ENCODE results near the gene AJM1. TPM values are rescaled to one million over a fixed set of nuclear protein-coding genes. Genes with fewer than 3 reads are reported as not detected.
"Not testable (repeated sequence)": the region's sequence is repeated elsewhere in the genome, so short reads cannot be mapped to it uniquely, and the experiment has no call there.

The AJM1 gene
- total RNA-seq, 2 donors from 2014 or later: 1.4 to 3.5 TPM

DNA sequence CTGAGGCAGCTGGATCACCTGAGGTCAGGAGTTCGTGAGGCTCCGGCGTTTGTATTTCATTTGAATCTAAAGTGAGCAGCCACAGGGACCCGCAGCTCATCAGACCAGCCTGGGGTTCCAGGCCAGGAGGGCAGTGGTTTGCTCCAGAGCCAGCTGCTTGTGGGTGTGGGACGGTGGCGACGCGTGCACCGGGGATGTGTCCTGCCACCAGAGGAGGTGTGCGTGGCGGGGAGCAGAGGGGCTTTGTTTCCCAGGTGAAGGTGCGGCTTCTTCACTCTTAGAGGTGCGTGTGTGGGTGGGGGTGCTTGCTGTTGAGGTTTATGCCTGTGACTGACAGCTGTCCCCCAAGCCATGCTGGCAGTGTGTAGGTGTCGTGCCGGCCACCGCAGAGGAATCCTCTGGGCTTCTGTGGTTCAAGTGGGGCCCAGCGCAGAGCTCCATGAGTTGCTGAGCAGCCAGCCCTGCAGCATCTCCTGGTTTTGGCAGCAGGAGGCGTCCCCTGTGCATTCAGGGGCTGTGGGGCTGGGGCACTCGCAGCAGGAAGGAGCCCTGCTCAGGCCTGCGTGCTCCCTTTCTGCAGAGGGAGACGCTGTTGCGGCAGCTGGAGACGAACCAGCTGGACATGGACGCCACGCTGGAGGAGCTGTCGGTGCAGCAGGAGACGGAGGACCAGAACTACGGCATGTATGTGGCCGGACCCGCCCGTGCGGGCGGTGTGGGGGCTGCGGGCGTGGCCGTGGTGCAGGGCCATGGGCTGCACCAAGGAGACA lies 6.9 kb upstream of the AJM1 start:
- Mint-ChIP-seq H3K4me3 (no peak overlapping the region), H3K36me3 (ENCODE audit: low read depth) (peaks cover 42% of the 10 kb centered on the region), H3K27me3 (ENCODE audit: insufficient read depth) (no peaks in the 10 kb centered on the region), H3K9me3 (no peaks in the 10 kb centered on the region), H3K4me1 (peaks cover 4% of the 10 kb centered on the region), H3K27ac (no peak overlapping the region)
- H3K27me3 ChIP-seq (ENCODE audit: control insufficient read depth, insufficient read depth, low read length, poor library complexity, severe bottlenecking): no peaks in the 10 kb centered on the region
- no peak overlapping the region for H3K4me3 ChIP-seq (ENCODE audit: low read length)
- no peak overlapping the region for H3K27ac ChIP-seq (ENCODE audit: low read depth, low read length)
- H3K4me1 ChIP-seq (ENCODE audit: control insufficient read depth, insufficient read depth, low read length): peaks cover 4% of the 10 kb centered on the region
- H3K9me3 ChIP-seq (ENCODE audit: control insufficient read depth, low read length): no peaks in the 10 kb centered on the region
- H3K36me3 ChIP-seq (ENCODE audit: control insufficient read depth, insufficient read depth, low read length): peaks cover 28% of the 10 kb centered on the region
- 96 to 98% methylated on average over 29 to 36 of the region's 36 CpGs for WGBS, 2 experiments (ENCODE audit: insufficient coverage in 1 of 2, insufficient read length in 1 of 2)
- TF ChIP-seq, protein P1, sequence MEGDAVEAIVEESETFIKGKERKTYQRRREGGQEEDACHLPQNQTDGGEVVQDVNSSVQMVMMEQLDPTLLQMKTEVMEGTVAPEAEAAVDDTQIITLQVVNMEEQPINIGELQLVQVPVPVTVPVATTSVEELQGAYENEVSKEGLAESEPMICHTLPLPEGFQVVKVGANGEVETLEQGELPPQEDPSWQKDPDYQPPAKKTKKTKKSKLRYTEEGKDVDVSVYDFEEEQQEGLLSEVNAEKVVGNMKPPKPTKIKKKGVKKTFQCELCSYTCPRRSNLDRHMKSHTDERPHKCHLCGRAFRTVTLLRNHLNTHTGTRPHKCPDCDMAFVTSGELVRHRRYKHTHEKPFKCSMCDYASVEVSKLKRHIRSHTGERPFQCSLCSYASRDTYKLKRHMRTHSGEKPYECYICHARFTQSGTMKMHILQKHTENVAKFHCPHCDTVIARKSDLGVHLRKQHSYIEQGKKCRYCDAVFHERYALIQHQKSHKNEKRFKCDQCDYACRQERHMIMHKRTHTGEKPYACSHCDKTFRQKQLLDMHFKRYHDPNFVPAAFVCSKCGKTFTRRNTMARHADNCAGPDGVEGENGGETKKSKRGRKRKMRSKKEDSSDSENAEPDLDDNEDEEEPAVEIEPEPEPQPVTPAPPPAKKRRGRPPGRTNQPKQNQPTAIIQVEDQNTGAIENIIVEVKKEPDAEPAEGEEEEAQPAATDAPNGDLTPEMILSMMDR (conservative IDR thresholded peaks at IDR 0.05): no peak
- DNase-seq: no peak
- H3K9ac ChIP-seq (ENCODE audit: extremely low read depth, low read length, poor library complexity, severe bottlenecking): no peak overlapping the region

DNA sequence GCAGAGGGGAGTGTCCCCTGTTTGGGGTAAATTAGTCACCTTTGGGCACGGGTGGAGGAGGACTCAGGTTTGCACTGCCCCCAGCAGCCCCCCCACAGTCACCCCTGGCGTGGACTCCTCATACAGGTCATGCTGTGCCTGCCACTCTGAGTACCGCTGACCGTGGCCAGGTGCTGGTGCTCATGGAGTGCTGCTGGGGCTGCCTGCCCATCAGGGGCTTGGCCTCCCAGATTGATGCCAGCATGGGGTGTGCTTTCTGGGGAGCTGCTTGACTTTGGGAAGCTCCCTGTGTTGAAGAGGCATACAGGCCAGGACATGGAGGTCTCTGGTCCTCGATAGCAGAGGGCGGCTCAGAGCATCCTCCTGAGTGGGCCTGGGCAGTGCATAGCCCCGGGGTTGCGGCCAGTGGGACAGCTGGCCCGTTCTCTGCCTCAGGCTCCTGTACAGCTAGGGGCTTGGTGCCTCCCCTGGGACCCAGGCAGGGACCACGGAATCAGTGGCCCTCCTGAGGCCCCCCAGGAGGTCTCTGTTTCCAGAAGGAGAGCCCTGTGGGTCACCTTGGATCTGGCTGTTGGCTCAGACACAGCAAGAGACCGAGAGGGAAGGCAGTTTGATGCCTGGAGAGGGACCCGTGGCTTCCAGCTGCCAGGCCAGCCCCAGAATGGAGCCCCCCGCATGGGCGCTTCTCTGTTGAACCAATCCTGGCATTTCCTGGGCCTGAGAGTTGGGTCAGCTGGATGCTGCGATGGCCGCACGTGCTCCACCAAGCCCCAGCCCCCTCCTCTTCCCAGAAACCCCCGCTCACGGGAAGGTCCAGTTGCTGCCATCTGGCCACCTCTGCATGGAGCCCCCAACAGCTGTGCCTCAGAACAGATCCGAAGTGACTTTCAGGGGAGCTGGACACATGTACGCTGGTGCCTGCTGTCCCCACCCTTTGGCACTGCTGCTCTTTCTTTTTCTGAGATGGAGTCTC lies 6.1 kb upstream of the AJM1 start:
- Mint-ChIP-seq H3K9me3 (no peaks in the 10 kb centered on the region), H3K36me3 (ENCODE audit: low read depth) (peaks cover 34% of the 10 kb centered on the region), H3K4me1 (peaks cover 8% of the 10 kb centered on the region), H3K27me3 (ENCODE audit: insufficient read depth) (no peaks in the 10 kb centered on the region), H3K27ac (no peak overlapping the region), H3K4me3 (no peak overlapping the region)
- WGBS, 2 experiments (ENCODE audit: insufficient coverage in 1 of 2, insufficient read length in 1 of 2): 91 to 99% methylated on average over 12 to 21 of the region's 21 CpGs
- H3K27me3 ChIP-seq (ENCODE audit: control insufficient read depth, insufficient read depth, low read length, poor library complexity, severe bottlenecking): no peaks in the 10 kb centered on the region
- peak overlapping the region; percentile 38 for H3K27ac ChIP-seq (ENCODE audit: low read depth, low read length)
- H3K4me1 ChIP-seq (ENCODE audit: control insufficient read depth, insufficient read depth, low read length): peaks cover 6% of the 10 kb centered on the region
- DNase-seq: no peak
- H3K9ac ChIP-seq (ENCODE audit: extremely low read depth, low read length, poor library complexity, severe bottlenecking): no peak overlapping the region
- peaks cover 20% of the 10 kb centered on the region for H3K36me3 ChIP-seq (ENCODE audit: control insufficient read depth, insufficient read depth, low read length)
- TF ChIP-seq, protein P1 (conservative IDR thresholded peaks at IDR 0.05): no peak
- no peak overlapping the region for H3K4me3 ChIP-seq (ENCODE audit: low read length)
- H3K9me3 ChIP-seq (ENCODE audit: control insufficient read depth, low read length): no peaks in the 10 kb centered on the region

DNA sequence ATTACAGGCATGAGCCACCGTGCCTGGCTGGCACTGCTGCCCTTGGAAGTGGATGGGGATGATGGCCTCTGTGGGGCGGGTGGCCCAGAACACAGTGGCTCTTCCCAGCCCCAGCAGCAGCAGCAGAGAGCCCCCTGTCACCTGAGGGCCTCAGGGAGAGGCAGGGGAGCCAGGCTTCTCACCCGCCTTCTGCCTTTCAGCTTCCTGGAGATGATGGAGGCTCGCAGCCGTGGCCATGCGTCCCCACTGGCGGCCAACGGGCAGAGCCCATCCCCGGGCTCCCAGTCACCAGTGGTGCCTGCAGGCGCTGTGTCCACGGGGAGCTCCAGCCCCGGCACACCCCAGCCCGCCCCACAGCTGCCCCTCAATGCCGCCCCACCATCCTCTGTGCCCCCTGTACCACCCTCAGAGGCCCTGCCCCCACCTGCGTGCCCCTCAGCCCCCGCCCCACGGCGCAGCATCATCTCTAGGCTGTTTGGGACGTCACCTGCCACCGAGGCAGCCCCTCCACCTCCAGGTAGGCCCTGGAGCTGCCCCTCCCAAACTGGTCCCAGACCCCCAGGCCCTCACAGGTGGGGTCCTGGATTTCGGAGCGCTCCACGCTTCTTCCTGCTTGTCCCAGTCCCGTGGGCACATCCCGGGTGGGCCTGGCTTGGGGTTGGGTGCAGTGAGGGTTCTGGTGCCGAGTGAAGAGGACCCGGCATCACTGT lies 5.0 kb upstream of the AJM1 start:
- 91 to 100% methylated on average over 7 to 27 of the region's 27 CpGs for WGBS, 2 experiments (ENCODE audit: insufficient coverage in 1 of 2, insufficient read length in 1 of 2)
- DNase-seq: no peak
- Histone ChIP-seq H3K9me3 (ENCODE audit: control insufficient read depth, low read length) (no peaks in the 10 kb centered on the region), H3K36me3 (ENCODE audit: control insufficient read depth, insufficient read depth, low read length) (peaks cover 9% of the 10 kb centered on the region), H3K9ac (ENCODE audit: extremely low read depth, low read length, poor library complexity, severe bottlenecking) (no peak overlapping the region), H3K27ac (ENCODE audit: low read depth, low read length) (no peak overlapping the region), H3K4me3 (ENCODE audit: low read length) (no peak overlapping the region), H3K4me1 (ENCODE audit: control insufficient read depth, insufficient read depth, low read length) (peaks cover 10% of the 10 kb centered on the region), H3K27me3 (ENCODE audit: control insufficient read depth, insufficient read depth, low read length, poor library complexity, severe bottlenecking) (no peaks in the 10 kb centered on the region)
- H3K4me1 Mint-ChIP-seq: peaks cover 10% of the 10 kb centered on the region
- TF ChIP-seq, protein P1 (conservative IDR thresholded peaks at IDR 0.05): no peak
- H3K27ac Mint-ChIP-seq: no peak overlapping the region
- peaks cover 24% of the 10 kb centered on the region for H3K36me3 Mint-ChIP-seq (ENCODE audit: low read depth)
- H3K27me3 Mint-ChIP-seq (ENCODE audit: insufficient read depth): no peaks in the 10 kb centered on the region
- no peaks in the 10 kb centered on the region for H3K9me3 Mint-ChIP-seq
- H3K4me3 Mint-ChIP-seq: no peak overlapping the region

DNA sequence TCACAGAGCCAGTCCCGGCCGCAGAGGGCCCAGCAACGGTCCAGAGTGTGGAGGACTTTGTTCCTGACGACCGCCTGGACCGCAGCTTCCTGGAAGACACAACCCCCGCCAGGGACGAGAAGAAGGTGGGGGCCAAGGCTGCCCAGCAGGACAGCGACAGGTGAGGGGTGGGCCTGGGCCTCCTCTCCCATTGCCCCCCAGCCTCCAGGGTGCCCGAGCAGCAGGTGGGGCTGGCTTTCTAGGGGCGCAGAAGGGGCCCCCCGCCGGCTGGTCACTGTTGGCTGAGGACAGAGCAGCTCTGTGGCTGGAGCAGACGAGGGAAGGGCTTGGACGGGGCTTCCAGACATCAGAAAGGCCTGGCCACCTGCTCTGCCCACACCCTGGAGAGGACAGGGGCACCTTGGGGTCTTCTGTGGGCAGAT lies 4.4 kb upstream of the AJM1 start:
- not testable (repeated sequence) for DNase-seq; H3K4me3 ChIP-seq (ENCODE audit: low read length); H3K36me3 ChIP-seq (ENCODE audit: control insufficient read depth, insufficient read depth, low read length); H3K9me3 ChIP-seq (ENCODE audit: control insufficient read depth, low read length); H3K27me3 ChIP-seq (ENCODE audit: control insufficient read depth, insufficient read depth, low read length, poor library complexity, severe bottlenecking); H3K4me1 ChIP-seq (ENCODE audit: control insufficient read depth, insufficient read depth, low read length); H3K4me3 Mint-ChIP-seq; H3K27me3 Mint-ChIP-seq (ENCODE audit: insufficient read depth); H3K27ac ChIP-seq (ENCODE audit: low read depth, low read length); H3K27ac Mint-ChIP-seq; H3K9ac ChIP-seq (ENCODE audit: extremely low read depth, low read length, poor library complexity, severe bottlenecking); H3K9me3 Mint-ChIP-seq
- WGBS, 2 experiments (ENCODE audit: insufficient coverage in 1 of 2, insufficient read length in 1 of 2): 96% methylated on average over 10 to 15 of the region's 15 CpGs
- Mint-ChIP-seq H3K36me3 (ENCODE audit: low read depth) (peaks cover 20% of the 10 kb centered on the region), H3K4me1 (peaks cover 10% of the 10 kb centered on the region)
